Measurements from ENCODE around the gene SHD. TPM values are rescaled to one million over a fixed set of nuclear protein-coding genes. Genes with fewer than 3 reads are reported as not detected.

SHD gene
- total RNA-seq, 3 donors from 2014 or later, result not detected

GRCh38 chr19:4246767-4247593, 32.1 kb upstream of the SHD start, which contains the start of gene YJU2:
Gene YJU2 (plus strand): TSS chr19:4247080. CDS start chr19:4247147, 67 bp downstream.
- peak within 1 kb of the TSS; percentile 99 for H3K27ac ChIP-seq
- intact Hi-C loops (cut with DNase I; ENCODE audit: low total_unique reads), result no loop called here
- peak within 1 kb of the TSS; percentile 74 to 93 (median 79) for H3K4me3 ChIP-seq
- peaks cover under 1 to 3% of the 10 kb centered on the region in 2 donors for H3K9me3 ChIP-seq
- H3K27me3 ChIP-seq, result no peaks in the 10 kb centered on the region
- DNase-seq (ENCODE audit: low spot score in 2 of 2), result peak; percentile 99
- no peak for TF ChIP-seq POLR2A (IDR thresholded peaks at IDR 0.05)
- peak; percentile 81 to 93 (median 87) for TF ChIP-seq POLR2AphosphoS5 (IDR thresholded peaks at IDR 0.05)
- peak in 2 of 3 donors; percentile 40 to 47 for TF ChIP-seq CTCF (IDR thresholded peaks at IDR 0.05)
- H3K4me1 ChIP-seq, result peaks cover 0 to 3% of the 10 kb centered on the region in 2 donors
- no peaks in the 10 kb centered on the region for H3K36me3 ChIP-seq

- H3K4me1 ChIP-seq, result no peaks in the 10 kb centered on the region
- peaks cover 5 to 8% of the 10 kb centered on the region in 2 donors for H3K9me3 ChIP-seq
- H3K27ac ChIP-seq, result no peak overlapping the region
- TF ChIP-seq POLR2A (IDR thresholded peaks at IDR 0.05), result no peak
- no peak for TF ChIP-seq CTCF (IDR thresholded peaks at IDR 0.05)
- no peak for TF ChIP-seq POLR2AphosphoS5 (IDR thresholded peaks at IDR 0.05)
- no peak overlapping the region for H3K4me3 ChIP-seq
- no peaks in the 10 kb centered on the region for H3K27me3 ChIP-seq
- peaks cover 15% of the 10 kb centered on the region for H3K36me3 ChIP-seq
- no peak for DNase-seq (ENCODE audit: low spot score in 2 of 2)
- intact Hi-C loops (cut with DNase I; ENCODE audit: low total_unique reads), result loop anchor here (5.0 kb wide), 1 partner anchor 81 kb away; the partner anchor contains the start of gene STAP2
Measured at GRCh38 chr19:4256563-4256962, 22.5 kb upstream of the SHD start.

- H3K4me1 ChIP-seq, result no peaks in the 10 kb centered on the region
- peaks cover 5 to 8% of the 10 kb centered on the region in 2 donors for H3K9me3 ChIP-seq
- no peak overlapping the region for H3K4me3 ChIP-seq
- no peak for DNase-seq (ENCODE audit: low spot score in 2 of 2)
- no peaks in the 10 kb centered on the region for H3K27me3 ChIP-seq
- TF ChIP-seq POLR2A (IDR thresholded peaks at IDR 0.05), result no peak
- no peak for TF ChIP-seq POLR2AphosphoS5 (IDR thresholded peaks at IDR 0.05)
- TF ChIP-seq CTCF (IDR thresholded peaks at IDR 0.05), result no peak
- intact Hi-C loops (cut with DNase I; ENCODE audit: low total_unique reads), result loop anchor here (5.0 kb wide), 1 partner anchor 80 kb away; the partner anchor contains the start of gene STAP2
- peaks cover 15% of the 10 kb centered on the region for H3K36me3 ChIP-seq
- H3K27ac ChIP-seq, result no peak overlapping the region
Measured at GRCh38 chr19:4257025-4257424, 22.0 kb upstream of the SHD start.

- H3K4me1 ChIP-seq, result no peaks in the 10 kb centered on the region
- H3K4me3 ChIP-seq, result no peak overlapping the region
- peaks cover 5 to 8% of the 10 kb centered on the region in 2 donors for H3K9me3 ChIP-seq
- no peak for TF ChIP-seq CTCF (IDR thresholded peaks at IDR 0.05)
- TF ChIP-seq POLR2AphosphoS5 (IDR thresholded peaks at IDR 0.05), result no peak
- no peak for TF ChIP-seq POLR2A (IDR thresholded peaks at IDR 0.05)
- no peak for DNase-seq (ENCODE audit: low spot score in 2 of 2)
- no peak overlapping the region for H3K27ac ChIP-seq
- H3K27me3 ChIP-seq, result no peaks in the 10 kb centered on the region
- intact Hi-C loops (cut with DNase I; ENCODE audit: low total_unique reads), result loop anchor here (5.0 kb wide), 1 partner anchor 79 kb away; the partner anchor contains the start of gene STAP2
- peaks cover 15% of the 10 kb centered on the region for H3K36me3 ChIP-seq
Measured at GRCh38 chr19:4258181-4258580, 20.9 kb upstream of the SHD start.
